ENCODE data around the gene ENOX1. TPM values are rescaled to one million over a fixed set of nuclear protein-coding genes. Genes with fewer than 3 reads are reported as not detected.

Gene ENOX1
- total and polyA plus RNA-seq, 2 donors (not counting 3 experiments of a cell fraction or from before 2014, with no cell fraction given) = 0.17 to 0.97 TPM

DNA sequence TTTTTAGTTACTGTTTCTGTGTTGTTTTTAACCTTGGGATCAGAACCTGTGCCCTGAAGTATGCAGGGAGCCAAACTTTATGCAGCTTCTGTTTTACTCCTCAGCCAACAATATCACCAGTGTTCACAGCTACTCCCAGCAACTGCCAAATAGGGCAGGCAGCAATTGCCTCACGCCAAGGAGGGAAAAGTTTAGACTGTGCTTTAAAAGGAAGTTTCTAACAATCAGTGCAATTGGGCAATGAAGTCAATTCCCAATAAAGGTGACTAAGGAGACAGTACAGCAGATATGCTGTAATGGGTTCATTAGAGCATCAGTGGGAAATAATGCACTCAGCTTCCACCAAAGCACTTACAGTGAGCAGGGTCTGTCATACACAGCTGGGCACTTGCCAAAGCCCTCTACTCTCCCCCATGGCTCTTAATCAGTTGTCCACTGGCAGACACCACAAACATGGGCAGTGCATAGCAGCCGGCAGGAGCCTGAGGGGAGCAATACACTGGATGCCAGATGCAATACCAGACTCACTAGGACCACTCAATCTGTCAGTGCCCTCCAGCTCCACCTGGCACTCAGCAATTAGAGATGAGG lies 19.3 kb downstream of the ENOX1 start:
- dilution Hi-C loops (cut with MboI; ENCODE audit: extremely low pct_ligation_motif_present, low sequenced_read_pairs) = no loop called here
- Histone ChIP-seq H3K27me3 (ENCODE audit: control insufficient read depth in 2 of 2, insufficient read depth in 2 of 2, low read length in 2 of 2) (no peaks in the 10 kb centered on the region), H3K4me1 (ENCODE audit: control insufficient read depth, extremely low read depth, insufficient read depth, low read length) (no peaks in the 10 kb centered on the region), H3K79me2 (ENCODE audit: control insufficient read depth, insufficient read depth, low read length) (no peaks in the 10 kb centered on the region), H3K9me1 (replicated peaks; ENCODE audit: control insufficient read depth, extremely low read depth, insufficient read depth, low read length) (no peaks in the 10 kb centered on the region), H3K9ac (replicated peaks; ENCODE audit: extremely low read depth, insufficient read depth, low read length) (no peak overlapping the region), H3K4me3 (replicated peaks in 1 of 3; ENCODE audit: insufficient read depth in 1 of 3, low read depth in 1 of 3, low read length in 3 of 3) (no peak overlapping the region), H3K9me3 (replicated peaks; ENCODE audit: control insufficient read depth, insufficient read depth, low read length) (no peaks in the 10 kb centered on the region), H4K20me1 (replicated peaks; ENCODE audit: control insufficient read depth, extremely low read depth, insufficient read depth, low read length) (no peaks in the 10 kb centered on the region), H2AFZ (ENCODE audit: low read depth, low read length) (no peak overlapping the region), H3K27ac (ENCODE audit: insufficient read depth, low read depth, low read length) (no peak overlapping the region), H3K4me2 (ENCODE audit: insufficient read depth, low read length) (no peak overlapping the region), H3K36me3 (ENCODE audit: control insufficient read depth in 2 of 2, extremely low read depth in 1 of 2, insufficient read depth in 2 of 2, low read length in 2 of 2) (no peaks in the 10 kb centered on the region)
- BruUV-seq (replicated peaks) = no TSS peak
- ChIA-PET POLR2A (no interaction called here), CTCF (interaction anchor here (1.5 to 1.6 kb wide), 2 partner anchors 8 to 11 kb away, joined by 3 to 4 read pairs; no protein-coding TSS in a partner anchor)
- TF ChIP-seq POLR2A (IDR thresholded peaks at IDR 0.05; ENCODE audit: low read depth, low read length) = no peak
- TF ChIP-seq GATA2 (IDR thresholded peaks at IDR 0.05; ENCODE audit: insufficient read depth, insufficient read length, low read depth, low read length) = no peak
- TF ChIP-seq POLR2AphosphoS5 (IDR thresholded peaks at IDR 0.05; ENCODE audit: insufficient read depth, low read depth, low read length) = no peak
- DNase-seq (ENCODE audit: low read depth, low spot score) (no peak), FAIRE-seq (no peak)
- intact Hi-C loops (cut with micrococcal nuclease) = no loop called here

GRCh38 chr13:43766725-43767124 lies 20.0 kb downstream of the ENOX1 start:
- ChIA-PET POLR2A (no interaction called here), CTCF (interaction anchor here (1.1 to 1.6 kb wide), 3 partner anchors 8 to 25 kb away, joined by 3 to 4 read pairs (median 3); no protein-coding TSS in a partner anchor)
- no TSS peak for BruUV-seq (replicated peaks)
- Histone ChIP-seq H3K36me3 (ENCODE audit: control insufficient read depth in 2 of 2, extremely low read depth in 1 of 2, insufficient read depth in 2 of 2, low read length in 2 of 2) (no peaks in the 10 kb centered on the region), H3K4me2 (ENCODE audit: insufficient read depth, low read length) (no peak overlapping the region), H4K20me1 (replicated peaks; ENCODE audit: control insufficient read depth, extremely low read depth, insufficient read depth, low read length) (no peaks in the 10 kb centered on the region), H3K9ac (replicated peaks; ENCODE audit: extremely low read depth, insufficient read depth, low read length) (no peak overlapping the region), H3K27me3 (ENCODE audit: control insufficient read depth in 2 of 2, insufficient read depth in 2 of 2, low read length in 2 of 2) (no peaks in the 10 kb centered on the region), H2AFZ (ENCODE audit: low read depth, low read length) (no peak overlapping the region), H3K79me2 (ENCODE audit: control insufficient read depth, insufficient read depth, low read length) (no peaks in the 10 kb centered on the region), H3K27ac (ENCODE audit: insufficient read depth, low read depth, low read length) (no peak overlapping the region), H3K4me3 (replicated peaks in 1 of 3; ENCODE audit: insufficient read depth in 1 of 3, low read depth in 1 of 3, low read length in 3 of 3) (no peak overlapping the region), H3K9me3 (replicated peaks; ENCODE audit: control insufficient read depth, insufficient read depth, low read length) (no peaks in the 10 kb centered on the region), H3K9me1 (replicated peaks; ENCODE audit: control insufficient read depth, extremely low read depth, insufficient read depth, low read length) (no peaks in the 10 kb centered on the region), H3K4me1 (ENCODE audit: control insufficient read depth, extremely low read depth, insufficient read depth, low read length) (no peaks in the 10 kb centered on the region)
- intact Hi-C loops (cut with micrococcal nuclease) (no loop called here), dilution Hi-C loops (cut with MboI; ENCODE audit: extremely low pct_ligation_motif_present, low sequenced_read_pairs) (no loop called here)
- FAIRE-seq (no peak), DNase-seq (ENCODE audit: low read depth, low spot score) (no peak)
- TF ChIP-seq JUN (IDR thresholded peaks at IDR 0.05; ENCODE audit: borderline replicate concordance, insufficient read depth, insufficient read length, low read depth) (no peak), POLR2A (IDR thresholded peaks at IDR 0.05; ENCODE audit: low read depth, low read length) (no peak), MYC (IDR thresholded peaks at IDR 0.05; ENCODE audit: low read depth, low read length) (no peak), POLR2AphosphoS5 (IDR thresholded peaks at IDR 0.05; ENCODE audit: insufficient read depth, low read depth, low read length) (no peak), EZH2 (IDR thresholded peaks at IDR 0.05; ENCODE audit: borderline replicate concordance, low read depth, low read length, severe bottlenecking) (no peak), FOS (IDR thresholded peaks at IDR 0.05; ENCODE audit: borderline replicate concordance, insufficient read depth, low read length) (no peak), GATA2 (IDR thresholded peaks at IDR 0.05; ENCODE audit: insufficient read depth, insufficient read length, low read depth, low read length) (no peak)
- TF ChIP-seq, protein P1, sequence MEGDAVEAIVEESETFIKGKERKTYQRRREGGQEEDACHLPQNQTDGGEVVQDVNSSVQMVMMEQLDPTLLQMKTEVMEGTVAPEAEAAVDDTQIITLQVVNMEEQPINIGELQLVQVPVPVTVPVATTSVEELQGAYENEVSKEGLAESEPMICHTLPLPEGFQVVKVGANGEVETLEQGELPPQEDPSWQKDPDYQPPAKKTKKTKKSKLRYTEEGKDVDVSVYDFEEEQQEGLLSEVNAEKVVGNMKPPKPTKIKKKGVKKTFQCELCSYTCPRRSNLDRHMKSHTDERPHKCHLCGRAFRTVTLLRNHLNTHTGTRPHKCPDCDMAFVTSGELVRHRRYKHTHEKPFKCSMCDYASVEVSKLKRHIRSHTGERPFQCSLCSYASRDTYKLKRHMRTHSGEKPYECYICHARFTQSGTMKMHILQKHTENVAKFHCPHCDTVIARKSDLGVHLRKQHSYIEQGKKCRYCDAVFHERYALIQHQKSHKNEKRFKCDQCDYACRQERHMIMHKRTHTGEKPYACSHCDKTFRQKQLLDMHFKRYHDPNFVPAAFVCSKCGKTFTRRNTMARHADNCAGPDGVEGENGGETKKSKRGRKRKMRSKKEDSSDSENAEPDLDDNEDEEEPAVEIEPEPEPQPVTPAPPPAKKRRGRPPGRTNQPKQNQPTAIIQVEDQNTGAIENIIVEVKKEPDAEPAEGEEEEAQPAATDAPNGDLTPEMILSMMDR (IDR thresholded peaks at IDR 0.05; ENCODE audit: extremely low read depth in 1 of 2, insufficient read depth in 1 of 2, low read depth in 1 of 2, low read length in 2 of 2) = no peak
- TF ChIP-seq, protein P2, sequence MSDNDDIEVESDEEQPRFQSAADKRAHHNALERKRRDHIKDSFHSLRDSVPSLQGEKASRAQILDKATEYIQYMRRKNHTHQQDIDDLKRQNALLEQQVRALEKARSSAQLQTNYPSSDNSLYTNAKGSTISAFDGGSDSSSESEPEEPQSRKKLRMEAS (IDR thresholded peaks at IDR 0.05; ENCODE audit: insufficient read depth, insufficient read length) = no peak
